Naive thymus-derived CD8-positive, alpha-beta T cell (primary cell): ENCODE data around the gene RRP36. TPM values are rescaled to one million over a fixed set of nuclear protein-coding genes. Genes with fewer than 3 reads are reported as not detected.
"Not testable (repeated sequence)": the region's sequence is repeated elsewhere in the genome, so short reads cannot be mapped to it uniquely, and the experiment has no call there.

ENCODE experiments used
- ATAC-seq, 2 donors: fragments of 150-1000 bp; cut with Tn5 transposase in 1 of 2; sonication (Bioruptor Pico), chemical (Tn5 transposase) in 1 of 2; 1 replicate in 1 of 2; 2 replicates in 1 of 2; pipeline ENCODE4 v1.10.0; 2021; ENCODE audit warnings: mild to moderate bottlenecking in 2 of 2, moderate library complexity in 2 of 2
- POLR2A ChIA-PET: fragments of 350-600 bp; sonication (Branson Sonifier 250); formaldehyde crosslinking; loops from one replicate; lab custom pipeline; 2021; ENCODE audit warnings: antibody characterized with exemption; lab: Charles Lee
- DNase-seq, 10 donors: peaks; one replicate each; pipeline versions ENCODE4 v3.0.0 to v3.0.0-alpha.2; 2020 to 2022
- H3K27ac Mint-ChIP-seq, 10 donors: one replicate each; pipeline ENCODE4 v1.8.0; 2020 to 2022; ENCODE audit warnings: mild to moderate bottlenecking in 10 of 10, mixed read lengths in 10 of 10, moderate library complexity in 4 of 10, inconsistent platforms in 1 of 10
- H3K27me3 Mint-ChIP-seq, 5 donors: one replicate each; pipeline ENCODE4 v1.8.0; 2021 to 2022; ENCODE audit warnings: mixed read lengths in 5 of 5
- H3K36me3 Mint-ChIP-seq, 3 donors: one replicate each; pipeline ENCODE4 v1.8.0; 2020 to 2022; ENCODE audit warnings: mixed read lengths in 3 of 3, mild to moderate bottlenecking in 2 of 3, inconsistent platforms in 1 of 3
- H3K4me1 Mint-ChIP-seq, 4 donors: one replicate each; pipeline ENCODE4 v1.8.0; 2021 to 2022; ENCODE audit warnings: mixed read lengths in 4 of 4
- H3K4me3 Mint-ChIP-seq, 10 donors: one replicate each; pipeline ENCODE4 v1.8.0; 2020 to 2022; ENCODE audit warnings: mild to moderate bottlenecking in 10 of 10, mixed read lengths in 10 of 10, moderate library complexity in 6 of 10, inconsistent platforms in 1 of 10
- H3K9me3 Mint-ChIP-seq, 9 donors: one replicate each; pipeline ENCODE4 v1.8.0; 2020 to 2022; ENCODE audit warnings: mixed read lengths in 9 of 9, mild to moderate bottlenecking in 3 of 9, inconsistent platforms in 1 of 9, moderate library complexity in 1 of 9
- polyA plus RNA-seq, 3 donors: library from polyadenylated mRNA; unstranded; fragments of 300-500 nt; fragmentation: Illumina TruSeq; gene quantifications; one replicate each; pipeline ENCODE4 v1.2.3, GENCODE V29; 2021
- total RNA-seq, 8 experiments: library from RNA in 2 of 8; stranded (reverse) in 2 of 8; gene quantifications; one replicate each; pipeline ENCODE4 v1.2.3 and lab custom pipeline; 2021 to 2026

RRP36 gene
- total and polyA plus RNA-seq, 5 experiments from 2014 or later, result 52.7 to 74.5 (median 55.5) TPM

GRCh38 chr6:42984924-42985475 is 36.4 kb upstream of the RRP36 start:
- Mint-ChIP-seq H3K27me3 (no peaks in the 10 kb centered on the region), H3K4me3 (peak overlapping the region; percentile 91 to 99 (median 94)), H3K27ac (peak overlapping the region; percentile 79 to 99 (median 92)), H3K9me3 (no peaks in the 10 kb centered on the region), H3K36me3 (peaks cover 0 to 22% (median 2%) of the 10 kb centered on the region in 3 donors), H3K4me1 (peaks cover 35 to 63% (median 55%) of the 10 kb centered on the region in 4 donors)
- no peak for ATAC-seq
- POLR2A ChIA-PET, result interaction anchor here (1.0 to 3.8 kb wide), 24 partner anchors 8 to 1198 kb away, joined by 3 to 72 read pairs (median 7); partner anchors contain the start of genes BICRAL, CNPY3, CUL7 and GNMT
- peak in 3 of 10 donors; percentile 8 to 21 (median 15) for DNase-seq

- DNase-seq (no peak), ATAC-seq (no peak)
- Mint-ChIP-seq H3K27me3 (no peaks in the 10 kb centered on the region), H3K27ac (peak overlapping the region in 6 of 10 donors; percentile 7 to 91 (median 42)), H3K9me3 (no peaks in the 10 kb centered on the region), H3K4me3 (peak overlapping the region in 3 of 10 donors; percentile 23 to 99 (median 94)), H3K4me1 (peaks cover 38 to 59% (median 50%) of the 10 kb centered on the region in 4 donors), H3K36me3 (peaks cover 0 to 43% (median 2%) of the 10 kb centered on the region in 3 donors)
- POLR2A ChIA-PET, result interaction anchor here (1.6 to 4.4 kb wide), 3 partner anchors 9 to 58 kb away, joined by 6 to 28 read pairs (median 11); partner anchors contain the start of genes CNPY3 and PEX6
These were observed 33.6 kb upstream of the RRP36 start for GRCh38 chr6:42987533-42988451.

GRCh38 chr6:42988486-42989020 is 32.9 kb upstream of the RRP36 start:
- H3K36me3 Mint-ChIP-seq, result peaks cover 0 to 47% (median 2%) of the 10 kb centered on the region in 3 donors
- no peaks in the 10 kb centered on the region for H3K9me3 Mint-ChIP-seq
- H3K4me1 Mint-ChIP-seq, result peaks cover 38 to 59% (median 52%) of the 10 kb centered on the region in 4 donors
- DNase-seq, result no peak
- no peaks in the 10 kb centered on the region for H3K27me3 Mint-ChIP-seq
- H3K4me3 Mint-ChIP-seq, result no peak overlapping the region
- POLR2A ChIA-PET, result interaction anchor here (1.6 to 4.4 kb wide), 3 partner anchors 9 to 59 kb away, joined by 6 to 28 read pairs (median 11); partner anchors contain the start of genes CNPY3 and PEX6
- H3K27ac Mint-ChIP-seq, result peak overlapping the region in 5 of 10 donors; percentile 7 to 61 (median 31)
- no peak for ATAC-seq

GRCh38 chr6:42989923-42990322 is 31.5 kb upstream of the RRP36 start:
- Mint-ChIP-seq H3K27ac (peak overlapping the region in 2 of 10 donors; percentile 27 to 64), H3K4me3 (no peak overlapping the region), H3K27me3 (no peaks in the 10 kb centered on the region), H3K36me3 (peaks cover 0 to 49% (median 2%) of the 10 kb centered on the region in 3 donors), H3K4me1 (peaks cover 33 to 54% (median 47%) of the 10 kb centered on the region in 4 donors), H3K9me3 (no peaks in the 10 kb centered on the region)
- POLR2A ChIA-PET, result interaction anchor here (1.0 to 4.4 kb wide), 2 partner anchors 11 to 24 kb away, joined by 4 to 28 read pairs; partner anchors contain the start of genes KLHDC3 and PEX6
- ATAC-seq (no peak), DNase-seq (no peak)

GRCh38 chr6:42993445-42993844 is 28.0 kb upstream of the RRP36 start:
- Mint-ChIP-seq H3K27me3 (no peaks in the 10 kb centered on the region), H3K27ac (peak overlapping the region in 2 of 10 donors; percentile 26 to 37), H3K4me1 (peaks cover 6 to 22% (median 13%) of the 10 kb centered on the region in 4 donors), H3K9me3 (no peaks in the 10 kb centered on the region), H3K4me3 (no peak overlapping the region), H3K36me3 (peaks cover 0 to 42% (median 2%) of the 10 kb centered on the region in 3 donors)
- no peak for DNase-seq
- POLR2A ChIA-PET, result interaction anchor here (0.6 to 1.6 kb wide), 3 partner anchors 9 to 76 kb away, joined by 4 read pairs; partner anchors contain the start of genes CNPY3 and PPP2R5D
- ATAC-seq, result no peak

- H3K27me3 Mint-ChIP-seq, result no peaks in the 10 kb centered on the region
- POLR2A ChIA-PET, result interaction anchor here (0.6 to 2.4 kb wide), 5 partner anchors 11 to 57 kb away, joined by 3 to 7 read pairs (median 5); partner anchors contain the start of genes CUL7, PEX6 and PPP2R5D
- DNase-seq, result no peak
- H3K9me3 Mint-ChIP-seq, result no peaks in the 10 kb centered on the region
- peaks cover 0 to 17% (median 0%) of the 10 kb centered on the region in 3 donors for H3K36me3 Mint-ChIP-seq
- H3K4me1 Mint-ChIP-seq, result peaks cover 0 to 12% (median 7%) of the 10 kb centered on the region in 4 donors
- no peak for ATAC-seq
- H3K27ac Mint-ChIP-seq, result peak overlapping the region in 3 of 10 donors; percentile 3 to 82 (median 82)
- H3K4me3 Mint-ChIP-seq, result no peak overlapping the region
These were observed 24.9 kb upstream of the RRP36 start for GRCh38 chr6:42996513-42996912.

- POLR2A ChIA-PET, H3K36me3 Mint-ChIP-seq, DNase-seq, ATAC-seq, H3K4me3 Mint-ChIP-seq, H3K27me3 Mint-ChIP-seq, H3K9me3 Mint-ChIP-seq: not testable (repeated sequence)
- Mint-ChIP-seq H3K4me1 (peaks cover 3 to 12% (median 7%) of the 10 kb centered on the region in 4 donors), H3K27ac (peak overlapping the region in 1 of 10 donors; percentile 60)
These were observed 23.2 kb upstream of the RRP36 start for GRCh38 chr6:42998205-42998604.

- Mint-ChIP-seq H3K4me3 (no peak overlapping the region), H3K9me3 (no peaks in the 10 kb centered on the region), H3K27ac (no peak overlapping the region), H3K27me3 (no peaks in the 10 kb centered on the region), H3K4me1 (peaks cover 0 to 10% (median 3%) of the 10 kb centered on the region in 4 donors), H3K36me3 (peaks cover 0 to 16% (median 0%) of the 10 kb centered on the region in 3 donors)
- no peak for ATAC-seq
- no peak for DNase-seq
- POLR2A ChIA-PET, result no interaction called here
These were observed 19.6 kb upstream of the RRP36 start for GRCh38 chr6:43001843-43002242.

- Mint-ChIP-seq H3K36me3 (peaks cover 0 to 51% (median 2%) of the 10 kb centered on the region in 3 donors), H3K9me3 (no peaks in the 10 kb centered on the region), H3K4me1 (peaks cover 3 to 17% (median 5%) of the 10 kb centered on the region in 4 donors), H3K27ac (peak overlapping the region in 4 of 10 donors; percentile 6 to 60 (median 32)), H3K4me3 (no peak overlapping the region), H3K27me3 (no peaks in the 10 kb centered on the region)
- ATAC-seq, result no peak
- no peak for DNase-seq
- POLR2A ChIA-PET, result interaction anchor here (0.5 to 2.7 kb wide), 4 partner anchors 22 to 76 kb away, joined by 4 to 10 read pairs (median 6); partner anchors contain the start of genes CNPY3 and PEX6
These were observed 15.6 kb upstream of the RRP36 start for GRCh38 chr6:43005844-43006243.

- Mint-ChIP-seq H3K4me1 (peaks cover 3 to 21% (median 8%) of the 10 kb centered on the region in 4 donors), H3K36me3 (peaks cover 0 to 55% (median 2%) of the 10 kb centered on the region in 3 donors), H3K27me3 (no peaks in the 10 kb centered on the region), H3K9me3 (no peaks in the 10 kb centered on the region), H3K4me3 (no peak overlapping the region), H3K27ac (peak overlapping the region in 2 of 10 donors; percentile 6 to 60)
- DNase-seq, result no peak
- ATAC-seq, result no peak
- POLR2A ChIA-PET, result interaction anchor here (0.5 to 2.7 kb wide), 4 partner anchors 22 to 76 kb away, joined by 4 to 10 read pairs (median 6); partner anchors contain the start of genes CNPY3 and PEX6
These were observed 15.2 kb upstream of the RRP36 start for GRCh38 chr6:43006251-43006650.

- ATAC-seq (no peak), DNase-seq (no peak)
- H3K27me3 Mint-ChIP-seq, result no peaks in the 10 kb centered on the region
- H3K36me3 Mint-ChIP-seq, result peaks cover 0 to 64% (median 2%) of the 10 kb centered on the region in 3 donors
- H3K4me1 Mint-ChIP-seq, result peaks cover 11 to 29% (median 15%) of the 10 kb centered on the region in 4 donors
- peak overlapping the region in 2 of 10 donors; percentile 30 to 53 for H3K27ac Mint-ChIP-seq
- H3K9me3 Mint-ChIP-seq, result no peaks in the 10 kb centered on the region
- POLR2A ChIA-PET, result interaction anchor here (1.2 to 2.7 kb wide), 3 partner anchors 13 to 77 kb away, joined by 3 to 10 read pairs (median 5); partner anchors contain the start of genes CNPY3 and PEX6
- no peak overlapping the region for H3K4me3 Mint-ChIP-seq
These were observed 14.3 kb upstream of the RRP36 start for GRCh38 chr6:43007126-43007525.
